ENCODE data around the gene RHOXF2.
A peak's percentile ranks its signal among the peaks of the same experiment; 100 is the strongest.

The RHOXF2 gene

DNA sequence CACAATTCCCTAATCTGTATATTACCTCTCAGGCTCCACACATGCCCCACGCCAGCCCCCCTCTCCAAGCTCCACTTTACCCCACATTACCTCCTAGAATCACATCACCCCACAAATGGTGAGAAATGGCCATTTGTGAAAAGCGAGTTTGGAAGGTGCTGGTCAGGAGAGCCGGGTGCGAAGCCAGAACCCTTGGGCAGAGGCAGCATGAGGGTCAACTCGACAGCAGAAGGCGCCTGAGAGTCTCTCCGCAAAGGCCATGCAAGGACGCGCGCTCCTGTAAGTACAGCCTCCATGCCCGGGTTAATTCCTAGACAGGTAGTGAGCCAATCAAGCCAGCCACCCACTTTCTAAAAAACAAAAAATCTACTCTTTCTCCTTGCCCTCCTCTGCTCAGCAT, 42.4 kb downstream of the RHOXF2 start:
- no peak for DNase-seq (ENCODE audit: low read depth)

DNA sequence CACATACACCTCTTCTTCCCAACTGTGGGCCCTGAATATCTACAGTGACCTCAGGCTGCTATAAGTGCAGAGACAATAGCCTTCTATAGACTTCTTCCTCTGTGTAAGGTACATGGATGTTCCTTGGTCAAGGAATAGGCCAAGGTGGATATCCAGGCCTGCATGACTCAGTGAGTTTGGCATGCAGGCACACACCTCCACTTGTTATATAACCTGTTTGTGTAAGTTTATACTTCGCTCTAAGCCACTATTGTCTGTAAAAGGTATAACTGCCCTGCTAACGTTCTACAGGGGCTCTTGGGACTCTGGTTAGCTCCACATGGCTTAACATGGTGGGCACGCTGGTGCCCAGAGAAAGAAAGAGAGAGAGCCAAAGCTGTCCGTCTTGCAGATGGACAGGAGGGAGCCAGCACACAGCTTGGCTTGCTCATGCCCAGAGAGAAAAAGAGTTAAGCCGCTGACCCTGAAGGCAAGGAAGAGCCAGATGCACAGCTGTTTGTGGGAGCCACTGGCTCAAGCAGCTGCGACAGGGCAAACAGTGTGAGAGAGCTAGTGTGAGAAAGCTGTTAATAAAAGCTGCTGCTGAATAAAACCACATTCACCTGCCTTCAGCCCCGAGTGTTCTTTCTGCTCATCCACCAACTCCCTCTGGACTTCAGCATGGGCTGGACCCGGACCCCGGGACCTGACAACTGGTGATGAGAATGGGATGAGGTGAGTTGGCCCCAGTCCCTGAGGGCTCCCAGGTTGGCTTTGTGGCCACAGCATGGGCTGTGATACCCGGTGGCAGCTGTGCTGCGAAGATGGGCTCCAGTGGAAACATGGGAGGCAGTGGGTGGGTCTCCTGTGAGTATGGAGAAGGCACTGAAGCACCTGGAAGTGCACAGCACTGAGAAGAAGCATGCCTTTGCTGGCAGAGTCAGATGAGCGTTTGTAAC, 47.7 kb downstream of the RHOXF2 start:
- DNase-seq (ENCODE audit: low read depth) = no peak

DNA sequence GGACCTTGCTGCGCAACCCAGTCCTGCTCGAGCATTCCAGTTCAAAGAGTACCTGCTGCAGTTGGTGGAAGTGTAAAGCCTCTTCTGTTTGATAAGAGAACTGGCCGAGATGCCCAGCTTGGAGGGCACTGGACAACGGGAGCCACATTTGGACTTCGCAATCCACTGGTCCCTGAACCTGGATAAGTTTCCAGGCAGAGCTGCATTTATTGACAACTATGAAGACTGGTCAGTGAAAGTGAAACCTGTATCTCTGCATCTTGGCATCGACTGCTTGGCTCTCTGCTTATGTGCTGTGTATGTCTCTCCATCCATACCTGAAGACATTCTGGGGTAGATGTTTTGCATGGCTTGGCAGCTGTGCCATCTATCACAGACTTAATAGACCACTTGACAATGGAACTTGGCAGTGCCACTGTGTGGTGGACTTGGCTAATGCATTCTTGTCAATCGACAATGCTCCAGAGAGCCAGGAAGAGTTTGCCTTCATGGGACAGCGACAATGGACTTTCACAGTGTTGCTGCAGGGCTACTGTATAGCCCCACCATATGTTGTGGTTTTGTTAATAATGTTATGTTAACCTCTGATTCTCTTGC, 48.7 kb downstream of the RHOXF2 start:
- DNase-seq (ENCODE audit: low read depth) = no peak

- DNase-seq (ENCODE audit: low read depth) = peak; percentile 63
These were observed 55.2 kb downstream of the RHOXF2 start for GRCh38 chrX:120213438-120214265.
